GM18951 (cell line): ENCODE measurements around the gene CDX2.

Experiments
- POLR2A ChIP-seq: IDR thresholded peaks from 4 replicates; pipeline ENCODE4 v1.6.1; 2011; ENCODE audit warnings: mild to moderate bottlenecking; ENCODE audit not compliant: insufficient read length, insufficient read depth; ENCODE audit errors: extremely low read depth
- in situ Hi-C: fragments of 300-500 bp; cut with MboI; formaldehyde crosslinking; loops from one replicate; pipeline ENCODE4 v1.12.0; 2022; ENCODE audit warnings: low sequenced_read_pairs, mixed read lengths, inconsistent platforms; ENCODE audit not compliant: unreplicated experiment

Gene CDX2

DNA sequence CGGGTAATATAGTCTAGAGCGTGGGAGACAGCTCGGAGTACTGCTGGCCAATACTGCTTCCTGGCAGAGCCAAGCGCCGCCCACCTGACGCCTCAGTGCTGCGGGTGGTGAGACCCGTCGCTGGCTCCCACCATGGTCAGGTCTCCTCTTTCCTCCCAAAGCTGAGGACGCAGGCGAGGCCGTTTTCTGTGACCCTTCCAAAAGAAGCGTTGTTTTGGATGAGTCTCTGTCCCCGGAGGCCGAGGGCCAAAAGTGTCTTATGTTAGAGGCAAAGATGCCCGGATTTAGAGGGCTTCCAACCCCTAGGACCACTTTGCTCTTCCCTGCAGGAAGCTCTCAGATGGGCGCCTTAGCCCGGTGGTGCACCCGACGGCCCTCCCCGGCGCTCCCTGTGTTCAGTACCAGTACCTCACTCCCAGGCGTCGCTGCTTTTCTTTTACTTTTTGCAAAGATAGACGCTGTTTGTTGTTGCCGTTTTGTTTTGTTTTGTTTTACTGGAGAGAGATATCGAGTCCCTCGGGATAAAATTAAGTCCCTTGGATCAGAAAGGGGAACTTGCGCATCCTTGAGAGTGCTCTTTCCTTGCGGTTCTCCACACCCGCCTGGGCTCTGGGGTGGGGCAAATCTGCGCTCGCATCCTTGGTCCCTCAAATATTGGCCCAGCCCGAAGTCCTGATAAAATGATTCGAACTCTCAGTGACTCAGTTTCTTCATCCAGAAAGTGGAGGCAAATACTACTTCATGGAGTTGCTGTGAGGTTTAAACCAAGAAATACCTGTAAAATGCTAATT is 42.3 kb downstream of the CDX2 start:
- in situ Hi-C loops: no loop called here
- TF ChIP-seq POLR2A: peak; percentile 35

GRCh38 chr13:27925220-27925991 is 43.7 kb downstream of the CDX2 start:
- no peak for TF ChIP-seq POLR2A
- in situ Hi-C loops: no loop called here

DNA sequence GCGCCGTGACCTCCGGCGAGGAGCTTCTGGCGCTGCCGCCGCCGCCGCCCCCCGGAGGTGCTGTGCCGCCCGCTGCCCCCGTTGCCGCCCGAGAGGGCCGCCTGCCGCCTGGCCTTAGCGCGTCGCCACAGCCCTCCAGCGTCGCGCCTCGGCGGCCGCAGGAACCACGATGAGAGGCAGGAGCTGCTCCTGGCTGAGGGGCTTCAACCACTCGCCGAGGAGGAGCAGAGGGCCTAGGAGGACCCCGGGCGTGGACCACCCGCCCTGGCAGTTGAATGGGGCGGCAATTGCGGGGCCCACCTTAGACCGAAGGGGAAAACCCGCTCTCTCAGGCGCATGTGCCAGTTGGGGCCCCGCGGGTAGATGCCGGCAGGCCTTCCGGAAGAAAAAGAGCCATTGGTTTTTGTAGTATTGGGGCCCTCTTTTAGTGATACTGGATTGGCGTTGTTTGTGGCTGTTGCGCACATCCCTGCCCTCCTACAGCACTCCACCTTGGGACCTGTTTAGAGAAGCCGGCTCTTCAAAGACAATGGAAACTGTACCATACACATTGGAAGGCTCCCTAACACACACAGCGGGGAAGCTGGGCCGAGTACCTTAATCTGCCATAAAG is 44.5 kb downstream of the CDX2 start:
- no peak for TF ChIP-seq POLR2A
- in situ Hi-C loops: no loop called here

DNA sequence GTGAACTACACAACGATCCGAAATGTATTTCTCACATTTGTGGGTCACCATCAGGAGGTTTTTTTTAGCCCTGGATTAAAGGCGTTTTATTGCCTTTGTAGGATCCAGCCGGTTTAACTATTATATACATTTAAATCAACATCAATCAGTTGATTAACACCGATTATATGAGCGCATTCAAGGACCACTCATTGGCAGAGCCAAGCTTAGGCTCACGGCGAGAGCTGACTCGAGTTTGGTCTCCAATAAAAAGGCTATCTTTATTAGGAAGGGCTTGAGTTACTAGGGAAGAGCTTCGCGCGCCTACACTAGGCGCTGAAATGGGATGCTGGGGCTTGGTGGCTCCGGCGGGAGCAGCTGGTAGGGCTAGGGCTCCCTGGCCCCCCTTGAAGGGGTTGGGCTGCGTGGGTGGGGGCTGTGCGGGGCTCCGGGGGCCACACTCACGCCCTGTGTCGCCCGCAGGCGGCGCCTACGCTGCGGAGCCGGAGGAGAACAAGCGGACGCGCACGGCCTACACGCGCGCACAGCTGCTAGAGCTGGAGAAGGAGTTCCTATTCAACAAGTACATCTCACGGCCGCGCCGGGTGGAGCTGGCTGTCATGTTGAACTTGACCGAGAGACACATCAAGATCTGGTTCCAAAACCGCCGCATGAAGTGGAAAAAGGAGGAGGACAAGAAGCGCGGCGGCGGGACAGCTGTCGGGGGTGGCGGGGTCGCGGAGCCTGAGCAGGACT is 45.2 kb downstream of the CDX2 start:
- TF ChIP-seq POLR2A: no peak
- in situ Hi-C loops: no loop called here

- TF ChIP-seq POLR2A: no peak
- in situ Hi-C loops: no loop called here
Observed at GRCh38 chr13:27922883-27923612, 46.1 kb downstream of the CDX2 start.

GRCh38 chr13:27921961-27922882 is 46.9 kb downstream of the CDX2 start:
- no peak for TF ChIP-seq POLR2A
- in situ Hi-C loops: no loop called here

- in situ Hi-C loops: no loop called here
- no peak for TF ChIP-seq POLR2A
Observed at GRCh38 chr13:27921421-27921960, 47.6 kb downstream of the CDX2 start.

DNA sequence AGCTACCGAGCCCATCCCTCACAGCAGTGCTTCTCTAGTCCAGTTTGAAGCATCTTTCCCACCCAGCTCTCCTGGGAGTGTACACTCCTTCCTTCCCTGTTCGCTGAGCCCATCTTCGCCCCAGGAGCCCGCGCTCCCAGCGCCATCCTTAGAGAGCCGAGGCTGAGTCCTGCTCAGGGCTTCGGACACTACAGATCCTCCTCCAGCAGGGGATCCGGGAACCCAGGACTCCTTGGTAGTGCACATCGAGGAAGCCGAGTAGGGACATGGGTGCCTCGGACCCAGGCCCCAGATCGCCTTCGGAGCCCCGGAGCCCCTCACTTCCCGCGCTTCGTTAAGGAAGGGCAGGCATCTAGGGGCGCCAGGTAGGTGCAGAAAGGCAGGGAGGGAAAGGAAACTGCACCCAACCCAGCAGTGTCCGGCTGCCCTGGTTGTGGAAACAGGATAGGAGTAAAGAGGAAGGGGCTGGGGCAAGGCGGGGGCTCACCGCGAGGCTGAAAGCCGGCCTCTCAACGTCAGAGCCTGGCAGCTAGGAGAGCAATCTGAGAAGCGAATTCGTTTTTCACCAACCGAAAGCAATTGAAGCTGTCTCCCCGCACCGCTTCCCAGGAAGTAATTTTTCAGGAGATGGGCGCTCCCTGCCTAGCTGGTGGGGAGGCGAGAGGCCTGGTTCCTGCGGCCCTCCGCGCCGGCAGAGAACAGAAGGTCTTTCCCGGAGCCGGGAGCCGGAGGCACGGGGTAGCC is 48.3 kb downstream of the CDX2 start:
- in situ Hi-C loops: no loop called here

GRCh38 chr13:27919934-27920676 is 49.0 kb downstream of the CDX2 start, which contains the start of gene PDX1:
Gene PDX1, plus strand, starts transcription at chr13:27920000. Its CDS starts 139 bp downstream, at chr13:27920139.
- in situ Hi-C loops: no loop called here

More for the DNA sequence above, 48.3 kb downstream of the CDX2 start:
- TF ChIP-seq POLR2A: no peak

GRCh38 chr13:27919659-27919933 is 49.5 kb downstream of the CDX2 start:
- no peak for TF ChIP-seq POLR2A
- in situ Hi-C loops: no loop called here

More at GRCh38 chr13:27919934-27920676, 49.0 kb downstream of the CDX2 start, which contains the start of gene PDX1:
- TF ChIP-seq POLR2A: peak; percentile 71
